HG03039 (cell line): ENCODE measurements around the gene RFX2.

Experiments
- ATAC-seq: cut with Tn5 transposase; IDR thresholded peaks from one replicate; pipeline ENCODE4 v1.9.1; 2021; ENCODE audit warnings: mild to moderate bottlenecking, moderate library complexity; ENCODE audit not compliant: unreplicated experiment

RFX2 gene

DNA sequence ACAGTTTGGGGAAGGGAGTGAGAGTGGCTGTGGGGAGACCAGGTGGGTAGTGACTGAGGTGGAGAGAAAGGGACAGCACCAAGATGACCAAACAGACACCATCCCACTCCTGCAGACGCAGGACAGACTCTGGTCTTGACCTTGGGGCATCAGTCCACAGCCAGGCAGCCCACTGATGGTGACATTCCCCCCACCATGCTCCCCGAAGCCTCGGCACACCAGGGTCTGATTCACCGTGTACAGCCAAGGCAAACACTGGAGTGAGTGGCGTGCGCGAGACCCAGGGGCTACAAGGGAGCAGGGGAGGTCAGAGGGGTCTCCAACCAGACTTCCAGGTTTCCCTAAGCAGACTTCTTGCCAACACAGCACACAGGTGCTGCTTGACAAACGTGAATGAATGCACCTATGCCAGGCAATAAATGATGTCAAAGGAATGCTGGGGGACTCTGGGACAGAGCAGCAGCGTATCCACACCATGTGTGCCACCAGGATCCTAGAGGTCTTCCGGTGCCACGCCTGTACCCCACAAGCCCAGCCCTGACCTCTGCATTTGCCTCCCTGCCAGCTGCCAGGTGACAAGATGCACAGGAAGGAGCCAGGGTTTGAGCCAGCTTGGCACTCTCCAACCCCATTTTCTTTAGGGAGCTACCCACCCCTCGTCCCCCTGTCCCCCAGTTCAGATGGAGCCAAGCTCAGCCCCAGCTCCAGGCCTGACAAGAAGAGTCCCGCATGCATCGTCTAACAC is 150.9 kb downstream of the RFX2 start:
- ATAC-seq: no peak

DNA sequence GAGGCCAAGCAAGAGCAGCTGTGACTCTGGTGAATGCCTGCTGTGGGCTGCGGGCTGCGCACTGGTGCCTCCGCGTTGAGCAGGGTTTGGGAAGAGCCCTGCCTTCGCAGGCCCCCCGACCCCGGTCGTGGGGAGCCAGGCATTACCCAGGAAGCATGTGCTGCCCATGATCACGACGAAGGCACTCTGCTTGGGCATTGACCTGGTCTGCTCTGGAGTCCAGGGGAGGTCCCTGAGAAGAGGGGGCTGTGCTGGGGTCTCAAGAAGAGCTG is 151.5 kb downstream of the RFX2 start:
- no peak for ATAC-seq

DNA sequence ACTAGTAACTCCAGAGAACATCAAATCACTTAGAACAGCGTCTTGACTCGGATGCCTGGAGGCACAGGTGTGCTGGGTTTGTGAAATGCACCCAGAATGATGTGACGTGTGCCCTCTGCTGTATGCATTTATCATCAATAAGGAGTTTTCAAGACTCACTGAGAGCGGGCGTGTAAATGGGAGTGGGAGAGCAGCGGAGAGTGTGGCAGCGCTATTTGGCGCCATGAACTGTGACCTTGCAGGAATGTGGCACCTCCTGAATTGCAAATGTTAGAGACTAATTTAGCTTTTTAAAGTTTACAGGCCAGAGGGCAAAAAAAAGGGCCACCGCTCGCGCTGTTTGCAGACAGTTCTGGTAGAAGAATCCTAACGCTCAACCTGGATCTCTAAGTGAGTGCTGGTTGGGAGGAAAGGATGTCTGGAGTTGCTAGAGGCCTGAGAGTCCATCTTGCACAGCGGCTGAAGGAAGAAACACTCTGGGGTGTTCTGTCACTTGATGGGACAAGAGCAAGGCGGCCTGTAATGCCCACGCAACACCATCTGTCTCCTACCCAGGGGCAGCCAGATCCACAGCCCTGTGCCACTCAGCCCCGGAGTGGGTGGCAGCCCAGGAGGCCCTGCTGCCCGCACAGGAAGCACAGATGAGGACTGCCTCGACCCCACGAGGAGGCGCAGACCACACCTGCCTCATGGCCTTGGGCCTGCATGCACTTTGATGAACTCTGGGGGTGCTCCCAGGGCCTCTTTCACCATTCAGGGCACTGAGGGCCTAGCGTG is 152.0 kb downstream of the RFX2 start:
- ATAC-seq: no peak

DNA sequence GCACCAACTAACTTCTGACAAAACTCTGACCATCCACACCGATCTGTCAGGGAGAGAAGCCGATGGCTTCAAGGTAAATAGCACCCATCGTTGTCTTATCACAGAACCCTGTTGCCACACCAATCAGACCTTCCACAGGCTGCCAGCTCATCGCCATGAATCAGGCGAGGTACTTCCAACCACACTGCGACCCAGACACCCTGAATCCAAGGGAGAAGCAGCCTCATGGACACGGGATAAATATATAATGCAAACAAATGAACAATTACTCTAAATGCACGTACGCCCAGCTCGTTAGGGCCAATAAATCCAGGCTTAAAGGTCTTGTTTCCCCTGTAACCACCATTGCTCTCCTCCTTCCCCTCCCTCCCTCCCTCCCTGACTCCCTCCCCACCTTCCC is 153.1 kb downstream of the RFX2 start:
- ATAC-seq: no peak

DNA sequence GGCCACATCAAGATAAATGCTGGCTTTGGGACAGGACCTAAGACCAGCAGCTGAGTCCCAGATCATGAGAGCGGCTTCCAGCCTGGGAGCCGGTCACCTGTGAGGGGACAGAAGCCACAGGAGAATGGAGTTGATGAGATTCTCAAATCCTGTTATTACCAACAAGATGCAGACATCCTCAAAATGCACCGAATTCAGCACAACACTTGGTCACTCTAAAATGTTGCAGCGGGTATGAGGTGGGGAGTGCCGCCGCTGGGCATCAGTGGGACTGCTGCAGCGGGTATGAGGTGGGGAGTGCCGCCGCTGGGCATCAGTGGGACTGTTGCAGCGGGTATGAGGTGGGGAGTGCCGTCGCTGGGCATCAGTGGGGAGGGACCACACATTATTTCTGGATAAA is 153.6 kb downstream of the RFX2 start:
- no peak for ATAC-seq

DNA sequence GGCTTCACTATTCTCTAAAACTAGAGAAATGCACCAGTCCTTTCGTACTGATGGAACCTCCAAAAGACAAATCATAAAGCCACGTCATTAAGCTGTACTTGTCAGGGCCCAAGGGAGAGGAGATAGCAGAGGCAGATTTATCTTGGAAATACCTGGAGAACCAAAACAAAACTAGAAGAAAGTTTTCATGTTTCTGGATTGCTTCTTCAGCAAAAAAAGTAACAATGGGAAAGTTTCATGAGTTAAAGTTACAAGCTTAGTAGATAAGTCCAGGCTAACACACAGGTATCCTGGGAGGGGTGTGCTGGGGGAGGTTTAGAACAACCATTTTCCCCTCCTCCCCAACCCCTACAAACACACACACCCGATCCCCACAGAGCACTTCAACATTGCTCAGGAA is 154.0 kb downstream of the RFX2 start:
- no peak for ATAC-seq

DNA sequence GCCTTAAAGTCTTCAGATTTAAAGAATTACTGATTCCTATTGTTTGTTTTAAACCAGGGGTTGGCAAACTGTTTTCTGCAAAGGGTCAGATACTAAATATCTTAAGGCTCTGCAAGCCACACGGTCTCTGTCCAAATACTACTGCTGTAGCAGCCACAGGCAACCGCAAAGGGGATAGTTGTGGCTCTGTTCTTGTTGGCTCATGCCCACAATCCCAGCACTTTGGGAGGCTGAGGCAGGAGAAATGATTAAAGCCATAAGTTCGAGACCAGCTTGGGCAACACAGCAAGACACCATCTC is 154.7 kb downstream of the RFX2 start:
- ATAC-seq: no peak

DNA sequence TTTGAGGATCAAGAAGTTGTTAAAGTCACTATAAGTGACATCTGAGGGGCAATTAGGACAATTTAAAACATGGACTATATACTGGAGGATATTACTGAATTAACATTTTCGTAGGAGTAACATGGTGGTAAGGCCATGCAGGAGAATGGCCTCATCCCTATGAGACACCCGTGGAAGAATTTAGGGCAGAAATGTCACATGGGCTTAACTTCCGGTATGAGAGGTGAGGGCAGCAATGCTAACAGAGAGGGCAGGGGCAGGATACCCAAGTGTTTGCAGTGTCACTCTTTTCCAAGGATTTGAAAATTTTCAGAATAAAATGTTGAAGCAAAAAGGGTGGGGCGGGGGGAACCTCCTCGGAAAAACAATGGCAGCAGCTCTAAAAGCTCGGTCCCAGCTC is 156.0 kb downstream of the RFX2 start:
- no peak for ATAC-seq

DNA sequence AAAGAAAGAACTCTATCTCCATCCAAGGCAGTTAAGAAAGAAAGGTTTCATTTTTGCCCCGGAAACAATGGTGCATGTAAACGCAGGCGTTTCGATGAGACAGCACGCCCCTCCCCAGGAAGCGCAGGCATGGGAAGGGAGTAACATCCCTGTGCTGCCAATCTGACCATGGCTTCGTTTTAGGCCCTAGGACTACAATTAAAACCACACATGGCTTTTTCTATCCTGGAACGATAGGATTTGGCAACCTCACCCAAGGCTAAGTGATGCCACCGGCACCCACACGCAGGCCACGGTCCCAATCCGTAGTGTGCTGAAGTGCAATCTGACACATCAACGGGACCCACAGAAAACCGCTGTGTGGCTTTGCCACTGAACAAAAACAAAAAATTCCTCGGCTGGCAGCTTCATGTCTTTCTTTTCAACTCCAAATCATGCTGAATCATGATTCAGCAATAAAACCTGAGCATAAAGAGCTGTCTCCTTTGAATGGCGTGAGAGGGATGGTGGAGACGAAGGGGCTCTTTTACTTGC is 156.6 kb downstream of the RFX2 start:
- ATAC-seq: no peak

DNA sequence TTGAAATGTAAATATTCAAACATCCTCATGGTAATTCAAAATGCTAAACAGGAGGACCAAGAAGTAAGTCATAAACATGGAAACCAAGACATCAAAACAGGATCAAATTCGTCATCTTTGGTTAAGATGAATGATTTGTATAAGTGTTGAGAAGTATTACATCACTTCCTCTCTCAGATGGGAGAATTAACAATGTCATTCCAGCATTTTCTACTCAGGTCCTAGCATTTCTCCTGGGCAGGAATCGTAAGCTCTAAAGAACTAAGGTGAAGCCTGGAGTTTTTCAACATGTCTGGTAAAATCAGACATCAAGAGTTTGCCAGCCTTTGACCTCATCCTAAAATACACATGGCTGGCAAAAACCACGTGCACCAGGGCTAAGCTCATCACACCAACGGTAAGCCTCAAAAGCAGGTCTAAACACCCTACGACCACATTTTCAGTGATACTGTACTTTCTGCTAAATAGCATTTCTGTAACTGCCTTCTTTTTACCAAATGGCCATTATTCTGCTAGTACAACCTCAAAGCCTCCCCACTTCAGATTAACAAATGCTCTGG is 157.2 kb downstream of the RFX2 start:
- no peak for ATAC-seq

DNA sequence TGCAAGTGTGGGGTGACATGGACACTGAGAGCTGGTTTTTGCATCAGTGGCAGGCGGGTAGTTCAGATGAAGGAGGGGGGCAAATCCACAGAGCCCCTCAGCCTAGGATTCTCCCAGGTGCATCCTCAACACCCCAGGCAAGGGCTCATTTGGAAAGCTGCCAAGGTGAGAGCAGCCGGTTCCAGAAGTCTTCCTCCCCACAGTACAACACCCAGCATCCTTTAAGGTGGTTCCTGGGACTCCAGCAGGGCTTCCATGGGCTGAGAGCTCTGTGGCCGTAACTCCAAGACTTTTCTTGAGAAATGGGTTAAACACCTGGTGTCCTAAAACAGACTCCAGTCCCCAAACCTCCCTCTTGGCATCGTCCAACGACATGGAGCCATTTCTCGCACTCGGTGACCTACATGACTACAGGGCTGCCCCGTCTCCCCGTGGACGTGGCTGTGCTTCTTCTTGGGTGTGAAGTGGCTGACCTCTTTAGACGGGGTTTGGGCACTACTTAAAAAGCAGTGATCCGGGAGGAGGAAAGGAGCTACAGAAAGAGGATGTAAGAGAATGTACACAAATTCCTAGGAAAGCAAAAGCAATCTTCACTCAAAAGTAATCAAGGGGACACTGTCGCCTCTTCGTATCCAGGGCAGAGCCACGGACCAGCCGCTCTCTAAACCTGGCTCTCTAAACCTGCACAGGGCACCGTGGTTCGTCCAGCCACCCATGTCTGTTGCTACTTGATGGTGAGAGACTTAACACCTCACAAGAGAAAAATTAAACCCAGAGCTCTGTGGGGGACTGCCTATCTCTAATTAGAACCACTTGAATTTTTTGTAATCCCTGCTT is 157.9 kb downstream of the RFX2 start:
- ATAC-seq: no peak

DNA sequence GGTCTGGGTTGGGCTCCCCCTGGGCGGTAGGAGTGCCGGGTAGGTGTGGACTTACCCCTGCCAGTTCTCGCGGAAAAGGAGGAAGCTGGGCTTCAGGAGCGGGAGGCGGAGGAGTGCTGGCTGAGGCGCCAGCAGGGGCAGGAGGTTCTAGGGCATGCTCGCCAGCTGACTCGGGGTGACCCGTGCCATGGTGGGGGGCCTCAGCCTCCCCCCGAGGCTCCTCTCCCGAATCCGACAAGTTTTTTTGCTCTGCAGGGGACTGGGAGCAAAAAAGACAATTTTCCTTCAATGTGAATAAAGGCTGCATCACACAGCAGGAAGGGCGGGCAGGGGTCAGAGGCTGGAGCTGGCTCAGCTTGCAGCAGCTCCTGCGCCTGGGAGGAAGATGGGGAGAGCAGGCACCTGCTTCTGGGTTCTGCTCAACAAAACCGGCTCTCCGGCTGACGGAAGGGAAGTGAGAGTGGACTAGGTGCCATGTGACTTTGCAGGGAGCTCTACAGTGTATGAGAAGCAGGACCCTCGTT is 158.9 kb downstream of the RFX2 start:
- no peak for ATAC-seq

DNA sequence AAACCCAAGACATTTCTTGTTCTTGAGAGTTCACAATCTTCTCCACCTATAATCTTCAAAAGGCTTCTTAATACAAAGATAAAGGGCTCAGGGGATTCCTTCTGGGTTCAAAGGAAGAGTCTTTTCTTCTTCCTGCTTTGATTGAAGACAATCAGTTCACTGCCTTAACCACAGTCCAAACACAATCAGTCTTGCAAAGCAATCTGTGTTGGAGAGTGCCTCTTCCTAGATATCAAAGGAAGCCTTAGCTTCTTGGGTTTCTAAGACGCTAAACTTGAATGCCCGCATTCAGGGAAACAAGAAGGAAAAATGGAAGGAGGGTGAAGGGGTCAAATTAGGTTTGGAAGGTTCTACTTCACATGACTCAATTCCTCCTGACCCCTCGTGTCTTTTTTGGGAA is 159.6 kb downstream of the RFX2 start:
- ATAC-seq: no peak

DNA sequence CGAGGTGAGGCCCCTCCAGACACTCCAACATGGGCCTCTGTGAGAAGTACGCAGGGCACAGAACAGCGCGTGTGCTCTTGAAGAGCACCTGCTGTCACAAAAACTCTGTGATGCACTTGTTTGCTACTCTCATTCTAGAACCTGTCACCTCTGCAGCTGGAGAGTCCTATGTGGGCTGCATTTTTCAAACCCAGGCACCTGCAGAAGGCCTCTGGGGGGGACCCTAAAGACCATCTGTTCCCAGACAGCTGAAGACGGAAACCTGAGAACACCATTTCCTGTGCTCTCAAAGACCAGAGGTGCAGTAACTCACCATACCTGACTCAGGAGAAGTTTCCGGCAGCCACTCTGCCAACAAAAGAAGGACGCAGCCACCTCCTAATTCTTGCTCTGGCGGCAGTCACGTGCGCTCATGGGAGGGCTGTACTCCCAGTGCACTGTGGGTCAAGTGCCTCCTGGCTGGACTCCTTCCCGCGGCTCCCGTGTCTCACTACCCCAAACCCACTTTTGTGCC is 160.5 kb downstream of the RFX2 start:
- ATAC-seq: no peak

DNA sequence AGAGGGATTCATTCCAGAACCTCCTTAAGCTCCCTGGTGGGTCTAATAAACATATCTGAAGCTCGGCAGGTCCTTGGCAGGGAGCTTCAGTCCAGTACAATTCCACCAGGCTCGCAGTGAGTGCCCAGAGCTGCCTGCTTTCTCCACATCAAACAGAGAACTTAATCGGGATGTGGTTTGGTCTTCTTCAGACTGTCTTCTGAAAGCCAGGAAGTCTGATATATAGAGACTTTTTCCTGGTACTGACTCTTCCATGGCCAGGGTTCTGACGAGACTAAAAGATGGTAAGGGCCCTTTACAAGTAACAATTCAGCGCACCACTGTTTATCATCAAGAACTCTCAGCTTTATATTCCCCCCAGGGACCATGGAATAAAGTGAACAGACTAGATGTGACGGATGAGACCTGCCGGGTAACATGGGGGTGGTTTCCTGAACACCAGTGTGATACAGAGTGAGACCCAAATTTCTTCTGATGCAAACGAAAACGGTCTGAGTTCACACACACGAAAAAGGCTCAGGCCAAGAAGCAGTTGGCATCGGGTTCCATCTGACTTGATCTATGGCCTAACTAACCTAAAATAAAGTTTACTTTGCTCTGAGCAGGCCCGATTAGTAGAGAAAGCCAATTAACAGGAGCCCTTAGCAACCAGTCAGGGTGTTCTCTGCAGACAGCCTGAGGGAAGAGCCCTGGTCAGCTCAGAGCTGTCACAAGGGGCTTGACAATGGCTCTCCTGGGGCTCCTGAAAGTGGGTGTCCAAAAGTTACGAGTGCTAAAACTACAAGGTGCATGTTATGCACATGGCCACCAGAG is 161.3 kb downstream of the RFX2 start:
- ATAC-seq: no peak

DNA sequence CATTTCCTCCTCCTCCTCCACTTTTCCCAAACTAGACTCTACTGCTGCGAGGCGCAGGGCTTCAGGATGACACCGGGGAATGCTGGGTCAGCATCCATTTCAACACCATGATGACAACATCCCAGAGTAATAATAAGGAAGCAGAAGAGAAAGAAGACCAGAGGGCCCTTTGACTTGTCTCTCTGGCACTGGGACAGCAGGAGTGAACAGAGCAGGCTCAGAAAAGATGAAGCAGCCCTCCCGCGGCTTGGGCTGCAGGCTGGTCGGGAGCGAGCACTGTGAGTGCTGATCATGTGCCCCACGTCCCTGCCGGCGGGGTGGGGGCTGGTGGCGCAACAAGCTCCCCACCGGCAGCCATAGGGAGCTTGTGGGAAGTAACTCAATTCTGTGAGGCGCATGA is 162.9 kb downstream of the RFX2 start:
- ATAC-seq: no peak

DNA sequence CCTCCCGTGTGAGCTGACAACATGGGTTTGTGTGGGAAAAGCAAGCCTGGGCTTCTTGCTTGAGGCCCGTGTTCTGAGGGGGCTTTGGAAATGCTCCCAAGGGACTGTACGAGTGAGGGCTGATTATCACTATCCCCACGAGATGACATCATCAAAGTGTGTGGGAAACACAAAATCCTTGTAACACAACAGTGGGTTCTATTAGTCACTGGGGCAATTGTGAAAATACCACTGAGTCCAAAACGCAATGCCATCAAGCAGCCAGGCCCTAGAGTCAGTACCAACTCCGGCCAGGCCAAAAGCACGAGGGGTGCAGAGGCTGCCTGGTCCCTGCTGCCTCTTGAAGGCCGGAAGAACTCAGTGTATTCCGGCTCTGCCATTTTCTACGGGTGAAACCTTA is 166.7 kb downstream of the RFX2 start:
- ATAC-seq: no peak
